ENCODE results near the gene COL9A3.

The COL9A3 gene

GRCh38 chr20:62792182-62792939 is 24.5 kb upstream of the COL9A3 start:
- DNase-seq (ENCODE audit: low read depth) = no peak
- TF ChIP-seq, protein P1, sequence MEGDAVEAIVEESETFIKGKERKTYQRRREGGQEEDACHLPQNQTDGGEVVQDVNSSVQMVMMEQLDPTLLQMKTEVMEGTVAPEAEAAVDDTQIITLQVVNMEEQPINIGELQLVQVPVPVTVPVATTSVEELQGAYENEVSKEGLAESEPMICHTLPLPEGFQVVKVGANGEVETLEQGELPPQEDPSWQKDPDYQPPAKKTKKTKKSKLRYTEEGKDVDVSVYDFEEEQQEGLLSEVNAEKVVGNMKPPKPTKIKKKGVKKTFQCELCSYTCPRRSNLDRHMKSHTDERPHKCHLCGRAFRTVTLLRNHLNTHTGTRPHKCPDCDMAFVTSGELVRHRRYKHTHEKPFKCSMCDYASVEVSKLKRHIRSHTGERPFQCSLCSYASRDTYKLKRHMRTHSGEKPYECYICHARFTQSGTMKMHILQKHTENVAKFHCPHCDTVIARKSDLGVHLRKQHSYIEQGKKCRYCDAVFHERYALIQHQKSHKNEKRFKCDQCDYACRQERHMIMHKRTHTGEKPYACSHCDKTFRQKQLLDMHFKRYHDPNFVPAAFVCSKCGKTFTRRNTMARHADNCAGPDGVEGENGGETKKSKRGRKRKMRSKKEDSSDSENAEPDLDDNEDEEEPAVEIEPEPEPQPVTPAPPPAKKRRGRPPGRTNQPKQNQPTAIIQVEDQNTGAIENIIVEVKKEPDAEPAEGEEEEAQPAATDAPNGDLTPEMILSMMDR (IDR thresholded peaks at IDR 0.05; ENCODE audit: low read length, missing control alignments) = no peak
- H3K4me3 ChIP-seq (replicated peaks; ENCODE audit: low read depth, low read length) = no peak overlapping the region

DNA sequence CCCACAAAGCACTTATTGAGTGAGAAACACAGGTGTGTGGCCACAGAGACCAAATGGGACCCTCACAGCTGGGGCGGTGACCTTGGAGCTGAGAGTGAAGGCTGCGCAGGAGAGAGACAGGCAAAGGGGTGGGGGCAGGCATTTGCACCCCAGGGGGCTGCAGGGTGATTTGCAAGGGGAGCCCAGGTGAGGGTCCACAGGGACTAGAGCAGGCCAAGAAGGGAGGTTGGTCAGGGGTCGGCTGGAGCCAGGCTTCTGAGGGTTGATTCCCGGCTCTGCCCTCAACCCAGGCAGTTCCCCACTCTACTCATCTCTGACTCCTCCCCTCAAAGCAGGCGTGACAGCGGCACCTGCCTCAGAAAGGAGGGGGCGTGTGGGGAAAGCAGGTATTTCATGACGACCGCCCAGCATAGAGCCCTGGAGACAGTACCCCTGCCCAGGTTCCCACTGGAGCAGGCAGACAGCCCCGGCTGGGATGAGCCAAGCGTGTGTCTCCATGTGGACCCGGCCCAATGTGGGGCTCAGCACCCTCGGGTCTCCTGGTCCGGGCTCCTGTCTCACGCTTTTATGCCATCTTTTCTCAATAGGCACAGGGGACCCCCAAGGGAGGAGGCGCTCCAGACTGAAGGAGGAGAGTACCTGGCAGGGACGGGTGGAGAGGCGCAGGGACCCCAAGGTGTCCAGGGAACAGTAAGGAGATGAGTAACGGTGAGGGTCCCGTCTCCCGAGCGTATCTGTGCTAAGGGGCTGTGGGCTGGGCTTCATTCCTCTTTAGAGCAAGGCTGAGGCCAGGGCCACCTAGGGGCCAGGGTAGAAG is 23.7 kb upstream of the COL9A3 start:
- DNase-seq (ENCODE audit: low read depth) = no peak
- TF ChIP-seq, protein P1 (IDR thresholded peaks at IDR 0.05; ENCODE audit: low read length, missing control alignments) = no peak
- H3K4me3 ChIP-seq (replicated peaks; ENCODE audit: low read depth, low read length) = no peak overlapping the region

DNA sequence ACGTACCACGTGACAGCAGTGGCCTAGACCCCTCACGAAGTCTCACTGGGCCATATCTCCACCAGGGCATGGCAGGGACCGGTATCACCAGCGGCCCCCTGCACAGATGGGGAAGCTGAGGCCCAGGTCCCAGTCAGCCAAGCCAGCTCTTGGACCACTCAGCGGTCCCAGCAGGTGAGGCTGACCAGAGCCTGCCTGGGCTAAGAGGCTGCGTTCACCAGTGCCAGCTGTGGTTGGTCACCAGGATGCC is 23.2 kb upstream of the COL9A3 start:
- DNase-seq (ENCODE audit: low read depth) = no peak
- TF ChIP-seq, protein P1 (IDR thresholded peaks at IDR 0.05; ENCODE audit: low read length, missing control alignments) = no peak
- no peak overlapping the region for H3K4me3 ChIP-seq (replicated peaks; ENCODE audit: low read depth, low read length)

DNA sequence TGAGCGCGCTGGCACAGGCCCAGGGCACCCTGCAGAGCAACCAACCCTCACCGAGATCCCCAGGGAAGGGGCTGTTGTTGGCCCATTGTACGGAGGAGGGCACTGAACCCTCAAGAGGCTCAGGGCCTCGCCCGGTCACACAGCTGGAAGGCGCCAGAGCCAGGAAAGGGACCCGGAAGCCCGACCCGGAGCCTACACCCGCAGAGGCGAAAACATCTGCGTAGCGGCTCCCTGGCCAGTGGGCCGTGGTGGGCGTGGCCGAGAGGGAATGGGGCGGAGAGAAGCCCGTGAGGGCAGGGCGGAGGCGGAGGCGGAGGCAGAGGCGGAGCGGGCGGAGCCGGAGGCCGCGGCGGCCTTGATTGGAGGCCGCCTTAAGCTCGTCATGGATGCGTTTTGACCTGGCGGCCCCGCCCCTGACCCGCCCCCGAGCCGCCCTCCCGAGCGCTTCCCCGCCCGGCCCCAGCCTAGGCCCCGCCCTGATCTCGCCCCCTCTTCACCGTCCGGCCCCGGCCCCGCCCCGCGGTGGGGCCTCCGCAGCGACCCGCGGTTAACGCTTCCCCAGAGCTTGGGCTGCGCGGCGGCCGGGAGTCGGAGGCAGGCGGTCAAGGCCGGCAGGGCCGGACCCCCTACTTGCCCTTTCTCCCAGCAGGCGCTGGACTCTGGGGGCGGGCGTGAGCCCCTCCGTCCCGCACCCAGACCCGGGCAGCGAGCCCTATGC is 22.7 kb upstream of the COL9A3 start:
- TF ChIP-seq, protein P1 (IDR thresholded peaks at IDR 0.05; ENCODE audit: low read length, missing control alignments) = no peak
- DNase-seq (ENCODE audit: low read depth) = peak; percentile 97

DNA sequence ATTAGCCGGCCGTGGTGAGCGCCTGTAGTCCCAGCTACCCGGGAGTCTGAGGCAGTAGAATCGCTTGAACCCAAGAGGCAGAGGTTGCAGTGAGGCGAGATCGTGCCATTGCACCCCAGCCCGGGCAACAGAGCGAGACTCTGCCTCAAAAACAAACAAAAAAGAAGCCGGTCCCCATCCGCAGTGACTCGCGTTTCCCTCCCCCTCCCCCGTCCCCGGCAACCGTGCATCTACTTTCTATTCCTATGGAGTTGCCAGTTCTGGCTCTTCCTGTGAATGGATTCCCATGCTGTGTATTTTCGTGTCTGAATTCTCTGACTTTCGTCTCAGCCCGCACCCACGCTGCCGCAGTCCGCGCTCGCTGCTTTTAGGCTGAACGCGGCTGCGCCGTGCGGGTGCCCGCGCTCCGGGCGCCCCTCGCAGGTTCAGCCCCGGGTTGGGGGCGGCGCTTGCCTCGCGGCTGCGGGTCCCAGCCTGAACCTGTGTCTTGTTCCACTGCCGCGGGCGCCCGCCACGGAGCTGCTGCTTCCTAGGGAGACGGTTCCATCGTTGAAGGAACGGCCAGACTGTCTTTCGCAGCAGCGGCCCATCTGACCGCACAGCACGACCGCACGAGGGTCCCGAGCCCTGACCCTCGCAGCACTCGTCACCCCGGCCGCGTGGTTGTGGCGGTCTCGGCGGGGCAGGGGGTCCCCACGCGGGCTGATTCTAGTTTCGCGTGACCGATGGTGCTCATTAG is 21.7 kb upstream of the COL9A3 start:
- TF ChIP-seq, protein P1 (IDR thresholded peaks at IDR 0.05; ENCODE audit: low read length, missing control alignments) = no peak
- peak; percentile 43 for DNase-seq (ENCODE audit: low read depth)
- peak overlapping the region; percentile 64 for H3K4me3 ChIP-seq (replicated peaks; ENCODE audit: low read depth, low read length)

More for the DNA sequence above, 22.7 kb upstream of the COL9A3 start:
- peak overlapping the region; percentile 64 for H3K4me3 ChIP-seq (replicated peaks; ENCODE audit: low read depth, low read length)

- H3K4me3 ChIP-seq (replicated peaks; ENCODE audit: low read depth, low read length) = peak overlapping the region; percentile 61
- TF ChIP-seq, protein P1 (IDR thresholded peaks at IDR 0.05; ENCODE audit: low read length, missing control alignments) = no peak
- no peak for DNase-seq (ENCODE audit: low read depth)
Measured at GRCh38 chr20:62796699-62797491, 20.0 kb upstream of the COL9A3 start.
